NCI-H1694 treated with DMSO at 0.1 percent for 48 hours (cell line): ENCODE data around the gene RNF213.
"Not testable (repeated sequence)": the region's sequence is repeated elsewhere in the genome, so short reads cannot be mapped to it uniquely, and the experiment has no call there.

Experiments used
- DNase-seq: peaks from one replicate; lab custom pipeline; 2025; lab: John Stamatoyannopoulos, UW

Gene RNF213

DNA sequence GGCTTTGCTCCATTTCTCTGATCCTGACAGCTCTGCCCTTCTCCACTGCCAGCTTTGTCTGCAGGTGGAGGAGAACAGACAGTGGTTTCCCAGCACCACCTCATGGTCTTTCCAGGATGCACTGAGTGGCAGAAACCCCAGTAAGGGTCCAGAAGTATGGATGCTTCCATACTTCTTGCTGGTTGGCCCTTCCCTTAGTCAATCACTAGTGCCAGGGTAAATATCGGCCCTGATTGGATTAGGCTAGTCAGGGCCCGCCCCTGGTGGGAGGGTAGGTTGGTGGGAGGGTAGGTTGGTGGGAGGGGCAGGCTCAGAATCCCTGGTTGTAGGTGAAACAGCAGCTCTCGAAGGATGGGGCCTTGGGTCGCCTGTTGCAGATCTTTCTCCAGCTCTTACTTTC lies 10.2 kb downstream of the RNF213 start:
- DNase-seq = no peak

DNA sequence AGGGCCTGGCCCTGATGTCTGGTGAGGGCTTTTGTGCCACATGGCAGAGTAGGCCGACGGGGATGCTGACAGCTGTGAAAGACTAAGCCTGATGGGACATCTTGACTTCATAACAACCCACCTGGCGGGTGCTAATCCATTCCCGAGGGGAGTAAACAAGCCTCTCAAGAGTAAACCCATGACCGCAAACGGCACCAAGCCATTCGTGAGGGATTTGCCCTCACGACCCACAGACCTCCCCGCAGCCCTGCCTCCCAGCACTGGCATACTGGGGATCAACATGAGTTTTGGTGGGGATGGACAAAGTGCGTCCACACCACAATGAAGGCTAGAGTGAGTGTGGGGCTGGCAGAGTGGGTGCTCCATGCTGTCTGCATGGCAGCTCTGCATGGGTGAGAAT lies 11.7 kb downstream of the RNF213 start:
- DNase-seq = no peak

DNA sequence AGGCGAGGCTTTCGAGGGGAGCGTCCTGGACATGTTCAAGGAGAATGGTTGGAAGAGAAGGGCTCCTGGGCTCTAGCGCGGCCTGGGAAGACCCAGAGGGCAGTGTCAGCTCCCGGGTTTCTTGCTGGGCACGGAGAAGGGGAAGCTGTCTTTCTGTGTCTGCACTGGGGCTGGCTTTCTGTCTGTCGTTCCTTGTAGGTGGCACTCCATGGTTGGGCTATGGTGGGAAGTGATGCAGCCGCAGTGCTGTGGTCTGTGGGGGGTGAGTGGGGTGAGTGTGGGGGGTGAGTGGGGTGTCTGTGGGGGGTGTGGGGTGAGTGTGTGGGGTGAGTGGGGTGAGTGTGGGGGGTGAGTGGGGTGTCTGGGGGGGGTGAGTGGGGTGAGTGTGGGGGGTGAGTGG lies 13.7 kb downstream of the RNF213 start:
- DNase-seq = no peak

DNA sequence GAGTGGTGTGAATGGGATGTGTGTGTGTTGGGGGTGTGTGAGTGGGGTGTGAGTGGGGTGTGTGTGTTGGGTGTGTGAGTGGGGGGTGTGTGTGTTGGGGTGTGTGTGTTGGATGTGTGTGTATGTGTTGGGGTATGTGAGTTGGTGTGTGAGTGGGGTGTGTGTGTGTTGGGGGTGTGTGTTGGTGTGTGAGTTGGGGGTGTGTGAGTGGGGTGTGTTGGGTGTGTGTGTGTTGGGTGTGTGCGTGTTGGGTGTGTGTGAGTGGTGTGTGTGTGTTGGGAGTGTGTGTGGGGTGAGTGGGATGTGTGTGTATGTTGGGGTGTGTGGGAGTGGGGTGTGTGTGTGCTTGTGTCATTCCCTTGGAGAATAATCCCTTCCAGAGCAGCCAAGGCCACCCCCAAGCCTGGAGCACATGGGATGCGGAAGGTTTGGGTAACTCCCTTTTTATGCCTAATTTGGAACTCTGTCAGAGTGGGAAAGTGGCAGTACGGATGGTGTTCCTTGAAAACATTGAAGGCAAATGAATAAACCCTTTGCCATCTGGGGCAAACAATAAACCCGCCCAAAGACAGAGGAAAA lies 14.3 kb downstream of the RNF213 start:
- DNase-seq = no peak

DNA sequence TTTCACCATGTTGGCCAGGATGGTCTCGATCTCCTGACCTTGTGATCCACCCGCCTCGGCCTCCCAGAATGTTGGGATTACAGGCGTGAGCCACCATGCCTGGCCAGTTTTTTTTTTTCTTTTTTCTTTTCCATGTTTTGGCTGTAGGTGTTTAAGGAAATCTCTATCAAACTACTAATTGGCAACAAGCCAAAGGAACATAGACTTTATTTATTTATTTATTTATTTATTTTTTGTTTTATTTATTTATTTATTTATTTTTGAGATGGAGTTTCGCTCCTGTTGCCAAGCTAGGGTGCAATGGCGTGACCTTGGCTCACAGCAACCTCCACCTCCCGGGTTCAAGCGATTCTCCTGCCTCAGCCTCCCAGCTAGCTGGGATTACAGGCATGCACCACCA lies 15.2 kb downstream of the RNF213 start:
- DNase-seq = not testable (repeated sequence)

DNA sequence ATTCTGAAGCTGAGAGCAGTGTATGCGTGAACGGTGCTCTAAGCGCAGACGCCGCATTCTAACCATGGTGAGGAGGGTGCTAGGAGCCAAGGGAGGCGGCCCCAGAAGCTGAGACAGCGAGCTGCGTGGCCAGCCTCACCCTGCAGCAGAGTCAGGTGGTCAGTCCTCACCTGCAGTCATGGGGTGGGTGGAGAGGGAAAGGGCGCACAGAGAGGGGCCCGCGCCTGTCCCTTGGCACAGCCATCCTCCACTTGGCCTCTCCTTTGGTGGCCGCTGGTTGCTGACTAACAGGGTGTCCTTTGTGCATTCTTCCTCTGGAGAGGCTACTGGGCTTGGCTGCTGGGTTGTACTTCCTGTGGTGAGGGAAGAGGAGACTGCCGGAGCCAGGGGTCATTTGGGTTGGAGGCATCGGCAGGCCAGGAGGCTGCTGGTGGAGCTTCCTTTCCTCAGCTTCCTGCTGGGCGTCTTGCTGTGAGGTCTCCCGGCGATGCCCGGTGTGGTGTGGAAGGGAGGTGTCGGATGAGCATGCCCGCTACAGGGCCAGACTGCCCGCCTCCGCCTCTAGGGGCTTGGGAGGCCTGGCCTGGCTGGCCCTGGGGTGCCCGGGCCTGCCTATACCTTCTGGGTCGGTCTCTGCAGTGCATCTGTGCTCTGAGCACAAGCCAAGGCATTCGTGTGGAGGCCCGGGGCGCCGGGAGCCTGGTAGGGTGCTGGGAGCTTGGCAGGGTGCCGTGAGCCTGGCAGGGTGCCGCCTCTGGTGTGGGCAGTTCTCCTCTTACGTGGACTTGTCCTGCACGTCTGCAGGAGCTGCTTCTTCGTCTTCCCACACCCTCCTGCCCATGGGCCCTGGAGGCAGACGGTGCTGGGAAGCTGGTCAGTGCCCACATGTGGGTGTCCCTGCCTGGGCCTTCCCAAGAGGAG lies 17.4 kb downstream of the RNF213 start:
- DNase-seq = no peak

DNA sequence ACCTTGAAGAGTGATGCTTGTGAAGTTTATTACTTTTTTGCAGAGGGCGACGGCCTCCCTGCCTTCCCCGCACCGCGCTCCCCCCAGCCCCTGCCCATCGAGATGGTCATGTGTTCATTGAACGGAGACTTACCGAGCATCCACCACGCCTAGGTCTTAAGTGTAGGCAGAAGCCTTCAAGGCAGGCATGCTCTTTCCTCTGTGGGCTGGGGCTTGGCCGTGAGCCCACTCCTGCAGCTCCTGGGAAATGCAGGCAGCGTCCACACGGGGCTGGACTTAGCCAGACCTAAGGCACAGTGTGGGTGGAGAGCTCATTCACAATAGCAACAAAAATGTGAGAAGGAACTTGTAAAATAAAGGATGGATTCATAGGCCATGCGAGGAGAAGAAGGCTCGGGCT lies 19.2 kb downstream of the RNF213 start:
- DNase-seq = no peak

DNA sequence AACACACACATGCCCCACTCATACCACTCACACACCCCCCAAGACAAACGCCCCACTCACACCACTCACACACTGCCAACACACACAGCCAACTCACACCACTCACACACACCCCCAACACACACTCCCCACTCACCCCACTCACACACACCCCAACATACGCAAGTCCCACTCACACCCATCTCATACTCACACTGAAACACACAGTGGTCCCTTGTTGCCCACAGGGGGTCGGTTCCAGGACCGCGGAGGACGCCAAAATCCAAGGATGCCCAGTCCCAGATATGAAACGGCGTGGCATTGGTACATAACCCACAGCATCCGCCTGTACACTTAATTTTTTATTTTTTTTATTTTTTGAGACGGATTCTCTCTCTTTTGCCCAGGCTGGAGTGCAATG lies 20.9 kb downstream of the RNF213 start:
- DNase-seq = no peak

DNA sequence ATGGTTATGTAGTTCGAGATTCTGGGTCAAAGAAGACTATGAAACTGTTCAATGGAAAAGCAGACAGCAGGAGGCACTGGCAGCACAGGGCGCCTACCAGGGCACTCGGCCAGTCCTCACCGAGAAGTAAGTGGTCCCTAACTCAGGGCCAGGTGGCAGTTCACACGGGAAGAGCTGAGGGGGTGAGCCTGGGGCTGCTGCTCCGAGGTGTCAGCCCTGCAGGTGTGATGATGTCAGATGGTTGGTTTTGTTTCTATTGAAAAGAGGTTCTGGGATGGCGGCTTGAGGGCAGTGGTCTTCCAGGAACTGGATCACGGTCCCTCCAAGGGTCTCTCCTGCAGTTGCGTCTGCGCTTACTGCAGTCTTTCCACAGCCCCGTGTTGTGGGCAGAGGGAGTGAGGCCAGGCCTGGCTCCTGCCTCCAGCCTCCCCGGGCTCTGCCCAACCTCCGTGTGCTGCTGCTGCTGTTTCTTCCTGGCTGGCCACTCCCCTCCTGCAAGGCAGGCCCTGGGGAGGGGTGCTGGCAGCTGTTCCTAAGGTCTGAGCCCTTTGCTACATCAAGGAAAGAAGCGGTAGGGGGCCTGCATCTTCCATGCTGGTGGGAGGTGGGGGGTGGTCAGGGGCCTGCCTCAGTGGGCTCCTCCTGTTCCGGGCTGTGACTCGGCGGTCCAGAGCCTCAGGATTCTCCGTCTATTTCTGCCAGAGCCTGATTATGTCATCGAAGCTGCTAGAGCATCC lies 22.6 kb downstream of the RNF213 start:
- DNase-seq = no peak

DNA sequence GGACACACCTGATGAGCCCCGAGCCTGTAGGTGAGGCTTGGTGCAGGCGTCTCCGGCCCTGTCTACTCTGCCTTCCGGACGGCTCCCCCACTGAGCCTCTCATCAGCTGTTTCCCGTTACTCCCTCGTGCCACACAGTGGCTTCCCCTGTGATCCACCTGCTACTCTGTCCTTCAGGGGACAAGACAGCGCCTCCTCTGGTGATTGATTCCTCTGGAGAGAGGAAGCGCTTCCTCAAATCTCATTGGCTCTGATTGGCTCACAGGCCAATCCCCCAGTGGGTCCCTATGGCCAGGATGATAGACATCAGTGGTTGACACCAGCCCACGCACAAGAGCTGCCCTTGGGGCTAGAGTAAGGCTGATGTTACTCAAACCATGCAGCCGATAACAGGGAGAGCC lies 24.0 kb downstream of the RNF213 start:
- DNase-seq = no peak

DNA sequence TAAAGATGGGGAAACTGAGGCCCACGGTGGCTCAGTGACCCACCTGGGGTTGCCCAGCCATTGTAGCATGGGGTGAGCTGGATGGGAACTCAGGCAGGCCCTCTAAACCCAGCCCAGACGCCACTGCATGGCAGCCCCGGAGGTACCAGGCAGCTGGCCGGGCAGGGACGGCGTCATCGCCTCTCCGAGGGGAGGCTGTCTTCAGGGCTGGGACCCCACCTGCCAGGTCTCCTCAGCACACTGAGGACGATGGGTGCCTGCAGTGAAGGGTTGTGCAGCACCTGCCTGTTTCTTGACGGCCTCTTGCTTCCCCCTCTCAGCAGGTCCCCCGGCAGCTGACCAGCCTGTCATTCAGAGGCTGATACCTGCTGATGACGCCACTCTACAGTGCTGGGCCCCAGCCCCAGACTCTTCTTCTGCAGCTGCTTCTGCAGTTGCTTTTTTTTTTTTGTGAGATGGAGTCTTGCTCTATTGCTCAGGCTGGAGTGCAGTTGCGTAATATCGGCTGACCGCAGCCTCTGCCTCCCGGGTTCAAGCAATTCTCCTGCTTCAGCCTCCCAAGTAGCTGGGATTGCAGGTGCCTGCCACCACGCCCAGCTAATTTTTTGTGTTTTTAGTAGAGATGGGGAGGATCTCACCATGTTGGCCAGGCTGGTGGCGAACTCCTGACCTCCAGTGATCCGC lies 24.7 kb downstream of the RNF213 start:
- DNase-seq = no peak

DNA sequence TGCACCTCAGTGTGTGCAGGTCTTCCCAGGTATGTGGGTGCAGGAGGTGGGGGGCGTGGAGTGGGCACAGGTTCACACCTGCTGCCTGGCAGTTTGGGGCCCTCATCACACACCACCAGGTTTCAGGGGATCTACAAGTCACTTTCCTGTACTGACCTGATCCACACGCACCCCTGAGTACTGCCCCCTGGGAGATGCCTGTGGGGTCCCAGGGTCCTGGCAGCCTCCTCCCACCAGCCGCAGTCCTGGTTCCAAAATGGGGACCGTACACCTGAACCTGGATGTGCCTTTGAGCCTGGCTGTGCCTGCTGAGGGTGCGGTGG lies 25.9 kb downstream of the RNF213 start:
- DNase-seq = no peak

DNA sequence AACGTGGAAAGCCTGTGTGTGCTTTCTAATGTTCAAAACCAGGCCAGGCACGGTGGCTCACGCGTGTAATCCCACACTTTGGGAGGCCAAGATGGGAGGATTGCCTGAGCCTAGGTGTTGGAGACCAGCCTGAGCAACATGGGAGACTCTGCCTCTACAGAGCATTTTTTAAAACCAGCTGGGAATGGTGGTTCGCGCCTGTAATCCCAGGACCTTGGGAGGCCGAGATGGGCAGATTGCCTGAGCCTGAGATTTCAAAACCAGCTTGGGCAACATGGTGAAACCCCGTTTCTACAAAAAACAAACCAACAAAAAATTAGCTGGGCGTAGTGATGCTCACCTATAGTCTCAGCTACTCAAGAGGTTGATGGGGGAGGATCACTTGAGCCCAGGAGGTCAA lies 26.4 kb downstream of the RNF213 start:
- no peak for DNase-seq

DNA sequence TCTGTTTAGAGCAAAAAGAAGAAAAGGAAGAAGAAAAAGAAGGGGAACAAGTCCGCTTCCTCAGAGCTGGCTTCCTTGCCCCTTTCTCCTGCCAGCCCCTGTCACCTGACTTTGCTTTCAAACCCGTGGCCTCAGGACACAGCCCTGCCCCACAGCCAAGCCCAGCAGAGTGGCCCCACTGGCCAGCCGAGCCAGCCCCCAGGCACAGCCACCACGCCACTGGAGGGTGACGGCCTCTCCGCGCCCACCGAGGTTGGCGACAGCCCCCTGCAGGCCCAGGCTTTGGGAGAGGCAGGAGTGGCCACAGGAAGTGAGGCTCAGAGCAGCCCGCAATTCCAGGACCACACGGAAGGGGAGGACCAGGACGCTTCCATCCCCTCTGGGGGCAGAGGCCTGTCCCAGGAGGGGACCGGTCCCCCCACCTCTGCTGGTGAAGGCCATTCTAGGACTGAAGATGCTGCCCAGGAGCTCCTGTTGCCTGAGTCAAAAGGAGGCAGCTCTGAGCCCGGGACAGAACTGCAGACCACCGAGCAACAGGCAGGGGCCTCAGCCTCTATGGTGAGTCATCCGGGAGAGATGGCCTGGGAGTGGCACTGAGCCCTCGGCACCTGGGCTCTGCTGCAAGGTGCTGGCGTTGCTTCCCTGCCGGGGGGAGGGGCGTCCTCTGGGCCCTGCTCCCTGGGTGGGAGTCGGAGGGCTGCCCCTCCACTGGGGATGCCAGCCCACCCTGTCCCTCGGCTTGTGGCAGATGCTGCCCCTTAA lies 27.3 kb downstream of the RNF213 start:
- no peak for DNase-seq

DNA sequence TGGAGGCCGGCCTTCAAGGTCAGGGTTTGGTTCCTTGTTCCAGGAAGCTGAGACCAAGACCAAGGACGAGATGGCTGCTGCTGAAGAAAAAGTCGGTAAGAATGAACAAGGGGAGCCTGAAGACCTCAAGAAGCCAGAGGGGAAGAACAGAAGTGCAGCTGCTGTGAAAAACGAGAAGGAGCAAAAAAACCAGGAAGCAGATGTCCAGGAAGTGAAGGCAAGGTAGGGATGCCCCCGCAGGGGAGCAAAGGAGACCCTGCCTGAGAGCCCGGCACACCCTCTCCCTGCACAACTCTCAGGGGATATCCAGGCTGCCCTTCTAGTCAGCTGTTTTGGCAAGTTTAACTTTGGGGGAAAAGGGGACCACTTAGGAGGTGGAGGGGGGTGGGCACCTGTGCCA lies 29.0 kb downstream of the RNF213 start:
- DNase-seq = no peak

DNA sequence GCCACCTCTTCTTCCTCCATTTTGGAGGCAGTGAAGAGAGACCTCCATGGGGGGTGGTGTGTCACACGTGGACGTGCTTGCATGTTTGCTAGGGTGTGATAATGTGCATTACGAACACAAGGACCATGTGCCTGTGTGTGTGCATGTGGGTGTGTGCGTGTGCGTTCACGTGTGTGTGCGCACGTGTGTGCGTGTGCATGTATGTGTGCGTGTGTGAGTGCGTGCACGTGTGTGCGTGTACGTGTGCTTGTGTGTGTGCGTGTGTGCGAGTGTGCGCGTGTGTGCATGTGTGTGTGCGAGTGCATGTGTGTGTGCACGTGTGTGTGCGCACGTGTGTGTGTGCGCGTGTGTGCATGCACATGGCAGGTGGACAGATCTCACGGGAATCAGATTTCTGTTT lies 29.5 kb downstream of the RNF213 start:
- DNase-seq = no peak

DNA sequence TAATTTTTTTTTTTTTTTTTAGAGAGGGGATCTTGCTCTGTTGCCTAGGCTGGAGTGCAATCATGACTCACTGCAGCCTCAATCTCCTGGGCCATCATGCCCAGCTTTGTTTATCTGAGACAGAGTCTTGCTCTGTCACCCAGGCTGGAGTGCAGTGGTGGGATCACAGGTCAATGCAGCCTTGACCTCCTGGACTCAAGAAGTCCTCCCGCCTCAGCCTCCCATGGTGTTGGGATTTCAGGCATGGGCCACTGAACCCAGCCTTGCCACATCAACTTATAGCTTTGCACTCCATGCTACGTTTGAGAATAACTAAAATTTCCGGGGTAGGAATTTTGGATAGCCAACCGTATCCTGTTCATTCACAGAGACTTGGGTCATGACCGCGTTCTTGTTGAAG lies 30.6 kb downstream of the RNF213 start:
- no peak for DNase-seq

DNA sequence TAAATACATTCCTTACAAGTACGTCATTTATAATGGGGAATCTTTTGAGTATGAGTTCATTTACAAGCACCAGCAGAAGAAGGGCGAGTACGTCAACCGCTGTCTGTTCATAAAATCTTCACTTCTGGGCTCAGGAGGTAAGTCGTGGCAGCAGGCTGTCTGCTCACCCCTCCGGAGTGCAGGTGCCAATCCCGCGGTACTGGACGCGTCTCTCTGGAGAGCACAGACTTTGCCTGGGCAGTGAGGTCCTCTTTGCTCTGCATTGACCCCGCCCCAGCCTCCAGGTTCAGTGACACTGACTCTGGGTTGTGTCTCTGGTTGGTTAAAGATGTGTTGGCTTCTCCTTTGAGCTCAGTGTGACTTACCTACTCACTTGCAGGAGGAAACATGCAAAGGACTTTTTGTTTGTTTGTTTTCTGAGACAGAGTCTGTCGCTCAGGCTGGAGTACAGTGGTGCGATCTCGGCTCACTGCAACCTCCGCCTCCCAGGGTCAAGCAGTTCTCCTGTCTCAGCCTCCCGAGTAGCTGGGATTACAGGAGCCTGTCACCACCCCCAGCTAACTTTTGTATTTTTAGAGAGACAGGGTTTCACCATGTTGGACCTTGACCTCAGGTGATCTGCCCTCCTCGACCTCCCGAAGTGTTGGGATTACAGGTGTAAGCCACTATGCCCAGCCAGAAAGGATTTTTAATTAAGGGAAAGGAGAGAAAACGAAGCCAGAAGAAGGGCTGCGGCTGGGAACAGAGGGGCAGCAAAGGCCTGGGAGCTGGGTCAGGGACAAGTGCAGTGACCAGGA lies 31.2 kb downstream of the RNF213 start:
- DNase-seq = peak; percentile 13

DNA sequence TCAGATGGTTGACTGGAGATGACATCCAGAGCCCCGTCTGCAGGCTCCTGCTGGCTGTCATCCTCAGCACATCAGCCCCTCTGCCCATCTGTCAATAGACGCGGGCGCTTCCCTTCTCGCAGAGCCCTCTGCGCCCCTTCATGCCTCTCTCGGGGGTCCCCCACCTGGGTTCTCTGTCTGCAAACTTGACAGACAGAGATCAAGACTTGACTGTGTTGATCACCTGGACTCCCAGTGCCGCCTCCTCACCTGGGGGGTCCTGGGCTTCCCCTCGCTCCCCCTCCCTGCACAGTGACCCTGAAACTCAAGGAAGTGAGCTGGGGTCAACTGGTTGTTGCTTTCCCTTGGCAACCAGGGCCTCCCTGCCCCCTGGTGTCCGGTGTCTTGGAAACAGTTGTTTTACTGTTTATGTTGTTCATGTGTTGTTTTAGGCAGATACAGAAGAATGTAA lies 31.9 kb downstream of the RNF213 start:
- DNase-seq = no peak

DNA sequence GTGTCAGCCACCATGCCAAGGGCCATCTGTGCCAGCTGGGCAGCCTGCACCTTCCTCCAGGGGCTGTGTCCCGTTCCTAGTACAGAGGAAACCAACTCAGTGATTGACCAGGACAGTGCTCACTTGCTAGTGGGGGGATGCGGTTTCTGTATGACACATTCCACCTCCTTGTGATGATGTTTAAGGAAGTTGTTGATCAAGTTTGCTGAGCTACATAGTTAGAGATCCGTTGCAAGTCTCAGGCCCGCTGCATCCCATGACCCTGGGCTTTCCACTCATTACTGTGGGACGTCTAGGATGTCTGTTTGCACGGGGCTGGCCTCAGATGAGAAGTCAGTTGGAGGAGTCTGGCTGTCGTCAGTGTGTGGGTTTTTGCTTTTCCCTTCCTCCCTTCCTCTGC lies 33.6 kb downstream of the RNF213 start:
- DNase-seq = no peak

DNA sequence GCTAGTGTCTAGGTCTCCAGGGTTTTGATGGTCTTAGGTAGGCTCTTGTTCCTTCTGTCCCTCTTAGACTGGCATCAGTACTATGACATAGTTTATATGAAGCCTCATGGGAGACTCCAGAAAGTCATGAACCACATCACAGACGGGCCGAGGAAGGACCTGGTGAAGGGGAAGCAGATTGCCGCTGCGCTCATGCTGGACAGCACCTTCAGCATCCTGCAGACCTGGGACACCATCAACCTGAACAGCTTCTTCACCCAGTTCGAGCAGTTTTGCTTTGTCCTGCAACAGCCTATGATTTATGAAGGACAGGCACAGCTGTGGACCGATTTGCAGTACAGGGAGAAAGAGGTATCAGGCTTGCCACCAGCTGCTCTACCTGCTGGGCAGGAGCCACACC lies 34.0 kb downstream of the RNF213 start:
- no peak for DNase-seq
